H4 (cell line): ENCODE data around the gene COG1. TPM values are rescaled to one million over a fixed set of nuclear protein-coding genes. Genes with fewer than 3 reads are reported as not detected.

Source experiments
- DNase-seq: peaks from one replicate; pipeline ENCODE4 v3.0.0-alpha.2; 2015; ENCODE audit warnings: low spot score
- total RNA-seq: library from RNA; depleted of rRNA; stranded (reverse); fragments of >200 nt; shearing (Covaris generic); gene quantifications from 2 replicates; pipeline ENCODE4 v1.2.3, GENCODE V29; 2014; rRNA removed

Gene COG1
- total RNA-seq, 1 experiment from 2014 or later, result 18.8 TPM

DNA sequence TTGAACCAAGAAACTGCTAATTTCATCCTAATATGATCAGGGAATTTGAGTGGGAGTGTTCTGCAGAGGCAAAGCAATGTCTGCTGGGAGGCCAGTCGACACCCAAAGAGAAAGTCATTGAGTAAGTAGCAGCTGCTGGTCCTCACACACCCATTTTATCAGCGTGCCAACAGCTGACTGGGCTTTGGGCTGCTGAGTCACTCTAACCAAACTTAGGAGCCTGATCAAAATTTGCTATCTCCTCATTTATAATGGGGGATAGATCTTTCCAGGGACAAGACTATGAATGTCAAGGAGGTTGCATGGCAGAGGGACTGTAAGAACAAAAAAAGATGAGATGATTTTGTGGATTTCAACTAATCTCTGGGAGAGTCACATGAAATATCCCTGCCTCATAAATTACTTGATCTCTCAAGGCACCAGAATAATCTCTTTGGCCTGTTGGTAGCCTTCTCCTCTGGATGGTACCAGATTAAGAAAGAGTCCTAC lies 35.9 kb downstream of the COG1 start:
- DNase-seq, result peak; percentile 86

DNA sequence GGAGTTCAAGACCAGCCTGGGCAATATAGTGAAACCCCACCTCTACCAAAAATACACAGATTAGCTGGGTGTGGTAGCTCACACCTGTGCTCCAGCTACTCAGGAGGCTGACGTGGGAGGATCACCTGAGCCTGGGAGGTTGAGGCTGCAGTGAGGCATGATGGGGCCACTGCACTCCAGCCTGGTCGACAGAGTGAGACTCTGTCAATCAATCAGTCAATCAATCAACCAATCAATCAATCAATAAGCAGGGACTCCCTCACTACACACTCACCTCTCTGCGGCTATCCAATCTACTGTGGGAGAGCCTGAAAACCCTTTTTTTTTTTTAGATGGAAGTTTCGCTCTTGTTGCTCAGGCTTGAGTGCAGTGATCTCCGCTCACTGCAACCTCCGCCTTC lies 37.2 kb downstream of the COG1 start:
- DNase-seq, result no peak

- peak; percentile 25 for DNase-seq
These were observed 38.5 kb downstream of the COG1 start for GRCh38 chr17:73231395-73231794.

- peak; percentile 96 for DNase-seq
These were observed 39.2 kb downstream of the COG1 start for GRCh38 chr17:73231841-73232586.

GRCh38 chr17:73232587-73233373 lies 39.9 kb downstream of the COG1 start:
- no peak for DNase-seq

DNA sequence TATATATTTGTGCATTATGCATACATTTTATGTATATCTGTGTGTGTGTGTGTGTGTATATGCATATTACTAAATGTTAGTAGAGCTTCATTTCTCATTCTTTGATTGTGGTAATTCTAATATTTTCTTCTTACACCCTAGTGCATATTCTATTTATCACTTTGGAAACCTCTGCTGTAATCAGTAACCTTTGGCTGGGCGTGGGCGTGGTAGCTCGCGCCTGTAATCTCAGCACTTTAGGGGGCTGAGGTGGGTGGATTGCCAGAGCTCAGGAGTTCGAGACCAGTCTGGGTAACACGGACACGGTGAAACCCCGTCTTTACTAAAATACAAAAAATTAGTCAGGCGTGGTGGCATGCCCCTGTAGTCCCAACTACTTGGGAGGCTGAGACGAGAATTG lies 41.9 kb downstream of the COG1 start:
- no peak for DNase-seq

DNA sequence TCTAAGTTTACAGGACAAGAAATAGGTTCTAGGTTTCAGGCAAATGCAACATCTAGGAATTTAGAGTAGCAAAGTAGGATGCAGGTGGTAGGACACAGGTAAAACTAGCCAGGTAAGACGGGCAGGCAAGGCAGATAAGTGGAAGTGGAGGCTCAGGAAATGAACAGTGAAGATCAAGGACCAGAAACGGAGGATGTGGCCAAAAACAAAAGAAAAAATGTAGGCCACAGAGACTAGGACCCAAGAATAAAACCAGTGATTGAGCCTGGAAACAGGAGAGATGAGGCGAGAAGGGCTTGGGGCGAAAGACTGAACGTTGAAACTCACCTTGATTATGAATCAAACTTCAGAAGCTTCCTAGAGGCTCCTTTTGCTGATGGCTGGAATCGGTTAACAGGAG lies 44.9 kb downstream of the COG1 start:
- no peak for DNase-seq

DNA sequence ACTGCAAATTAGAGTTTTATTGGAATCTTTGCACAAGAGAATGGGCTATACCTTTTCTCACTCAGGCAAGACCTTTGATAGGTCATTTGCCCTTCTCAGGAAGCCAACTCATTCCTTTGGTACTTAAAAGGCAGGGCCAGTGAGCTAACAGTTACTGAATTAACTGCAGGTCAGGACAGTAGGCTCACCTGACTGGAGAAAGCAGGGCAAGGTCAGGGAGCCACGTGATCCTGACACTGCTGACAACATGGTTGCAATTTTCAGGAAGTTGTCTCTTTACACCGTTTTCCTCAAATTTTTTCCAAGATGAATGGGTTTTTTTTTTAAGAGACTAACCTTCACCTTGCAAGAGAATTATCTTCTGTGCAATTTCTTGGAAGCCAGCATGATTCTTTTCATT lies 47.7 kb downstream of the COG1 start:
- DNase-seq, result no peak

- no peak for DNase-seq
These were observed 54.9 kb downstream of the COG1 start for GRCh38 chr17:73247726-73248125.

DNA sequence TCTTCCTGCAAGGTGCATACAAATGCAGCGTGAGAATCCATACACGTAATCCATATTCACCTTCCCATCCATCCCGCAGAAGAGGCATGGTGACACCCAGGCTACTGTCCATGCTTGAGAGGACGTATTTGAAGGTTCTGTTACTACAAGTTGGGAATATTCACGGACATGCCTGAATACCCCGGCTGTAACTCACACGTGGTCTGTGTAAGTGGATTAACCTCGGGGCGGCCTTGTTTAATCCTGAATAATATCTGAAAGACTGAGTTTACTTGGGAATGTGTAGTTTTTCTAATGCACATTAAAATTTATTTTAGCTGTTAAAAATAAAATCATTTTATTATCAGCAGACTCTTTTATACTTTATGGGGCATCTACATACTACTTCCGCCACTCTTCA lies 55.7 kb downstream of the COG1 start:
- no peak for DNase-seq

- no peak for DNase-seq
These were observed 56.8 kb downstream of the COG1 start for GRCh38 chr17:73249700-73250099.

- DNase-seq, result no peak
These were observed 58.2 kb downstream of the COG1 start for GRCh38 chr17:73250851-73251640.

DNA sequence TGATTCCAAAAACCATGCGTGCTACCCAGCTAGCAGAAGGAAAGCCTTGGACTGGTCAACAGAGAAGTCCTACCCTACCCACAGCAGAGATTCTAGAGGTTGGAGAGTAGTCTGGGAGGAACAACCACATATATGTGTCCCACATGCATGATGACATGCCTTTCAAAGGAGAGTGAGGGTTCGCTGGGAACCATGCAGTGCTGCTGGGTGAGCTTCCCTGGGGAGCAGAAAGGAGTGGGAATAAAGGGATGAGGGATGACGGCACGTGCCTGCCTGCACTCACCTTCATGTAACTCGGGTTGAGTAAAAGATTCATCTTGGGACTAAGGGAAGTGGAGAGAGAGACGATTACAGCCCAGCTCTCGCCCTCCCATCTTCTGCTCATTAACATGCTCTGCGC lies 59.0 kb downstream of the COG1 start:
- DNase-seq, result no peak

GRCh38 chr17:73255671-73256181 lies 62.9 kb downstream of the COG1 start:
- DNase-seq, result no peak

DNA sequence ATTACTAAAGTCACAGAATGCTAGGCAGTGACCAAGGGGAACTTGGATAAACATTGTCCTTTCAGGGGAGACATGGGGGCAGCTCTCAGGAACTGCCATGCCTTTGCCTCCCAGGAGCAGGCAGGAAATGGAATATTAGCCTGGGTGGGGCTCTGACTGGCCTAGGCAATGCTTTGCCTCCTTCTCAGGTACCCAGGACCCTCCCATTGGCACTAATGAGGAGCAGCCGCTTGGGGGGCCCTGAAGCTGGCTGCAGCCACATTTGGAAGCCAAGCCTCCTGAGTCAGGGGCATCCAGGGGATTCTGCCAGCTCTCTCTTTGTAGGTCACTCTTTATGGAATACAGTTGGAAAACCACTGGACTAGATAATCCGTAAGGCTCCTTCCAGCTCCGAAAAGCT lies 63.4 kb downstream of the COG1 start:
- no peak for DNase-seq

GRCh38 chr17:73257516-73257915 lies 64.7 kb downstream of the COG1 start:
- no peak for DNase-seq

Other genes with a start within 250 kb of the COG1 start
- gene SLC39A11, start 100.4 kb upstream of the COG1 start, total RNA-seq, result 20.9 and 33.9 TPM in 2 replicates
- 0.06 and 0.55 TPM in 2 replicates for gene SSTR2, start 28.0 kb upstream of the COG1 start, total RNA-seq
- gene CPSF4L, start 68.8 kb downstream of the COG1 start, total RNA-seq, result not detected in 2 replicates
- 29.8 and 30.9 TPM in 2 replicates for gene CDC42EP4, start 118.9 kb downstream of the COG1 start, total RNA-seq